HCT116 (cell line): ENCODE results near the gene ZFHX3. TPM values are rescaled to one million over a fixed set of nuclear protein-coding genes. Genes with fewer than 3 reads are reported as not detected.

ENCODE experiments used
- ATAC-seq: fragments of 200-7000 bp; cut with Tn5 transposase; 2 replicates; pipeline ENCODE4 v1.9.1; 2020; ENCODE audit warnings: mild to moderate bottlenecking, moderate library complexity
- BruUV-seq: library from RNA; stranded (reverse); fragments of 400-500 nt; replicated peaks from 2 replicates; lab custom pipeline; 2021; lab: Mats Ljungman, UMichigan
- CTCF ChIA-PET: fragments of 300-600 bp; sonication (Branson Sonifier 250); formaldehyde crosslinking; loops from one replicate; lab custom pipeline; 2021; ENCODE audit warnings: antibody characterized with exemption; lab: Charles Lee
- POLR2A ChIA-PET: fragments of 300-600, 350-600 bp; sonication (Branson Sonifier 250); formaldehyde crosslinking; loops from one replicate; lab custom pipeline; 2021; ENCODE audit warnings: antibody characterized with exemption; lab: Charles Lee
- RAD21 ChIA-PET, 2 experiments: fragments of 300-600 bp; sonication (Branson Sonifier 250); formaldehyde crosslinking; loops; one replicate each; lab custom pipeline; 2023; ENCODE audit warnings: low total read pairs in 2 of 2; ENCODE audit not compliant: uncharacterized antibody in 2 of 2, unreplicated experiment in 2 of 2, low non-redundant PET in 1 of 2; lab: Charles Lee
- DNase-seq: peaks from one replicate; pipeline ENCODE4 v3.0.0-alpha.2; 2010; ENCODE audit warnings: low read depth, low spot score
- H2AFZ ChIP-seq: fragments of 200-600 bp; shearing (Covaris generic), sonication (generic); 2 replicates; pipeline ENCODE4 v1.6.1; 2017; ENCODE audit warnings: low read depth, mixed run types, mixed read lengths, antibody characterized with exemption, low read length; ENCODE audit not compliant: poor library complexity, severe bottlenecking
- H3K27ac ChIP-seq: 2 replicates; pipeline ENCODE4 v1.5.1; 2012; ENCODE audit warnings: low read depth, low read length
- H3K27me3 ChIP-seq: fragments of 200-600 bp; sonication (generic); 2 replicates; pipeline ENCODE4 v1.6.1; 2016; ENCODE audit warnings: mixed run types, low read length, mixed read lengths; ENCODE audit not compliant: insufficient read depth
- H3K36me3 ChIP-seq, 2 experiments: fragments of 200-500 bp in 1 of 2; fragments of 200-600 bp in 1 of 2; sonication (Bioruptor generic) in 1 of 2; sonication (generic) in 1 of 2; 2 replicates each; pipeline versions ENCODE4 v1.5.1 to v1.6.1; 2014 to 2016; ENCODE audit warnings: low read length in 2 of 2, inconsistent platforms in 1 of 2, mixed read lengths in 1 of 2, mixed run types in 1 of 2; ENCODE audit not compliant: insufficient read depth in 2 of 2, control insufficient read depth in 1 of 2
- H3K4me1 ChIP-seq, 2 experiments: fragments of 200-600 bp in 1 of 2; sonication (generic) in 1 of 2; 2 replicates each; pipeline versions ENCODE4 v1.5.1 to v1.6.1; 2012 to 2017; ENCODE audit warnings: low read length in 2 of 2, inconsistent platforms in 1 of 2, mild to moderate bottlenecking in 1 of 2, mixed read lengths in 1 of 2, mixed run types in 1 of 2, moderate library complexity in 1 of 2; ENCODE audit not compliant: insufficient read depth in 2 of 2, control insufficient read depth in 1 of 2
- H3K4me2 ChIP-seq: fragments of 200-600 bp; sonication (generic); 2 replicates; pipeline ENCODE4 v1.6.1; 2017; ENCODE audit warnings: mixed run types, low read length, mixed read lengths
- H3K4me3 ChIP-seq, 2 experiments: fragments of 200-600 bp in 1 of 2; sonication (generic) in 1 of 2; replicated peaks in 1 of 2; 2 replicates each; pipeline ENCODE4 v1.5.1; 2011 to 2016; ENCODE audit warnings: low read length in 2 of 2, control low read depth in 1 of 2, low read depth in 1 of 2, mild to moderate bottlenecking in 1 of 2, mixed read lengths in 1 of 2, mixed run types in 1 of 2
- H3K79me2 ChIP-seq: fragments of 200-600 bp; sonication (generic); 2 replicates; pipeline ENCODE4 v1.6.1; 2017; ENCODE audit warnings: mild to moderate bottlenecking, mixed run types, low read length, moderate library complexity, mixed read lengths; ENCODE audit not compliant: insufficient read depth
- H3K9ac ChIP-seq: fragments of 200-600 bp; sonication (generic); 2 replicates; pipeline ENCODE4 v1.6.1; 2016; ENCODE audit warnings: low read length, mixed read lengths
- H3K9me2 ChIP-seq: fragments of 200-600 bp; sonication (generic), shearing (Covaris generic); 2 replicates; pipeline ENCODE4 v1.6.1; 2017; ENCODE audit warnings: mixed run types, mild to moderate bottlenecking, moderate library complexity; ENCODE audit not compliant: insufficient read depth
- H3K9me3 ChIP-seq, 2 experiments: fragments of 200-500 bp in 1 of 2; fragments of 200-600 bp in 1 of 2; sonication (Bioruptor generic) in 1 of 2; sonication (generic) in 1 of 2; 2 replicates each; pipeline ENCODE4 v1.6.1; 2014 to 2017; ENCODE audit warnings: low read length in 2 of 2, mixed read lengths in 2 of 2, inconsistent platforms in 1 of 2, low read depth in 1 of 2, mild to moderate bottlenecking in 1 of 2, mixed run types in 1 of 2, moderate library complexity in 1 of 2; ENCODE audit not compliant: control insufficient read depth in 1 of 2, insufficient read depth in 1 of 2
- H4K20me1 ChIP-seq: fragments of 200-600 bp; sonication (generic), shearing (Covaris generic); 2 replicates; pipeline ENCODE4 v1.6.1; 2017; ENCODE audit warnings: mixed run types, mild to moderate bottlenecking, moderate library complexity; ENCODE audit not compliant: insufficient read depth
- ATF3 ChIP-seq: IDR thresholded peaks from 2 replicates; pipeline ENCODE4 v1.6.1; 2012
- CEBPB ChIP-seq: IDR thresholded peaks from 2 replicates; pipeline ENCODE4 v1.6.1; 2012; ENCODE audit warnings: low read depth
- EZH2 ChIP-seq: fragments of 200-600 bp; sonication (generic); IDR thresholded peaks from 2 replicates; pipeline ENCODE4 v1.6.1; 2017; ENCODE audit warnings: antibody characterized with exemption, mixed run types
- EZH2phosphoT487 ChIP-seq: fragments of 200-600 bp; IDR thresholded peaks from 2 replicates; pipeline ENCODE4 v1.6.1; 2018; ENCODE audit warnings: antibody characterized with exemption, borderline replicate concordance
- FOSL1 ChIP-seq: IDR thresholded peaks from 2 replicates; pipeline ENCODE4 v1.6.1; 2012; ENCODE audit warnings: low read depth
- POLR2A ChIP-seq: IDR thresholded peaks from 2 replicates; pipeline ENCODE4 v1.7.0; 2011; ENCODE audit warnings: borderline replicate concordance; ENCODE audit not compliant: insufficient read depth, insufficient read length; ENCODE audit errors: extremely low read depth
- POLR2AphosphoS5 ChIP-seq: IDR thresholded peaks from 2 replicates; pipeline ENCODE4 v1.6.1; 2011; ENCODE audit warnings: mild to moderate bottlenecking, low read depth, low read length, moderate library complexity
- RAD21 ChIP-seq: IDR thresholded peaks from 2 replicates; pipeline ENCODE4 v1.6.1; 2012; ENCODE audit warnings: low read depth, mild to moderate bottlenecking
- TCF7L2 ChIP-seq: IDR thresholded peaks from 2 replicates; pipeline ENCODE4 v1.7.0; 2011; ENCODE audit warnings: borderline replicate concordance, inconsistent platforms; ENCODE audit not compliant: insufficient read depth, insufficient read length; ENCODE audit errors: extremely low read depth
- ZNF274 ChIP-seq: fragments of 200-500 bp; sonication (Bioruptor generic); IDR thresholded peaks from 2 replicates; pipeline ENCODE4 v1.6.1; 2014; ENCODE audit warnings: mild to moderate bottlenecking, low read depth, low read length, inconsistent platforms
- intact Hi-C: fragments of 100-400 bp; cut with micrococcal nuclease; formaldehyde crosslinking; loops from 2 replicates; pipeline ENCODE4 v1.10.0; 2022
- total RNA-seq: library from RNA; stranded (reverse); gene quantifications from one replicate; pipeline ENCODE4 v1.2.1, GENCODE V29; 2021; ENCODE audit not compliant: unreplicated experiment
- TF ChIP-seq, protein P1 (sequence below): IDR thresholded peaks from 2 replicates; pipeline ENCODE4 v1.6.1; 2012
- TF ChIP-seq, protein P2 (sequence below): IDR thresholded peaks from 2 replicates; pipeline ENCODE4 v1.6.1; 2011; ENCODE audit warnings: mild to moderate bottlenecking, low read length, moderate library complexity; ENCODE audit not compliant: insufficient replicate concordance; ENCODE audit errors: extremely low read depth

The ZFHX3 gene
- total RNA-seq, 1 experiment from 2014 or later = 6.3 TPM

GRCh38 chr16:72873044-72873443, 174.9 kb downstream of the ZFHX3 start:
- ChIA-PET POLR2A (no interaction called here), RAD21 (no interaction called here), CTCF (no interaction called here)
- H3K4me1 ChIP-seq = peaks cover 30% of the 10 kb centered on the region in 2 experiments
- no peaks in the 10 kb centered on the region for H4K20me1 ChIP-seq
- no peaks in the 10 kb centered on the region for H3K79me2 ChIP-seq
- no peak overlapping the region for H3K27ac ChIP-seq
- H3K27me3 ChIP-seq = no peaks in the 10 kb centered on the region
- H2AFZ ChIP-seq = no peak overlapping the region
- no peak overlapping the region for H3K4me3 ChIP-seq
- H3K4me2 ChIP-seq = no peak overlapping the region
- TF ChIP-seq POLR2A (no peak), RAD21 (no peak), EZH2phosphoT487 (no peak)
- no peaks in the 10 kb centered on the region for H3K36me3 ChIP-seq
- intact Hi-C loops = no loop called here
- DNase-seq (no peak), ATAC-seq (no peak)
- H3K9me2 ChIP-seq = no peaks in the 10 kb centered on the region
- no TSS peak for BruUV-seq
- H3K9me3 ChIP-seq = no peaks in the 10 kb centered on the region
- no peak overlapping the region for H3K9ac ChIP-seq

GRCh38 chr16:72865835-72866234, 182.1 kb downstream of the ZFHX3 start:
- no peaks in the 10 kb centered on the region for H3K9me3 ChIP-seq
- intact Hi-C loops = no loop called here
- DNase-seq = no peak
- H3K9me2 ChIP-seq = no peaks in the 10 kb centered on the region
- H4K20me1 ChIP-seq = no peaks in the 10 kb centered on the region
- POLR2A ChIA-PET = no interaction called here
- no peak for TF ChIP-seq EZH2phosphoT487
- no peak for TF ChIP-seq FOSL1
- TF ChIP-seq, protein P1, sequence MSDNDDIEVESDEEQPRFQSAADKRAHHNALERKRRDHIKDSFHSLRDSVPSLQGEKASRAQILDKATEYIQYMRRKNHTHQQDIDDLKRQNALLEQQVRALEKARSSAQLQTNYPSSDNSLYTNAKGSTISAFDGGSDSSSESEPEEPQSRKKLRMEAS = no peak
- TF ChIP-seq EZH2 = no peak
- TF ChIP-seq POLR2A = no peak
- TF ChIP-seq ZNF274 = no peak
- no peak for TF ChIP-seq ATF3
- no peak for TF ChIP-seq TCF7L2
- no peak for TF ChIP-seq RAD21
- TF ChIP-seq POLR2AphosphoS5 = no peak
- TF ChIP-seq, protein P2, sequence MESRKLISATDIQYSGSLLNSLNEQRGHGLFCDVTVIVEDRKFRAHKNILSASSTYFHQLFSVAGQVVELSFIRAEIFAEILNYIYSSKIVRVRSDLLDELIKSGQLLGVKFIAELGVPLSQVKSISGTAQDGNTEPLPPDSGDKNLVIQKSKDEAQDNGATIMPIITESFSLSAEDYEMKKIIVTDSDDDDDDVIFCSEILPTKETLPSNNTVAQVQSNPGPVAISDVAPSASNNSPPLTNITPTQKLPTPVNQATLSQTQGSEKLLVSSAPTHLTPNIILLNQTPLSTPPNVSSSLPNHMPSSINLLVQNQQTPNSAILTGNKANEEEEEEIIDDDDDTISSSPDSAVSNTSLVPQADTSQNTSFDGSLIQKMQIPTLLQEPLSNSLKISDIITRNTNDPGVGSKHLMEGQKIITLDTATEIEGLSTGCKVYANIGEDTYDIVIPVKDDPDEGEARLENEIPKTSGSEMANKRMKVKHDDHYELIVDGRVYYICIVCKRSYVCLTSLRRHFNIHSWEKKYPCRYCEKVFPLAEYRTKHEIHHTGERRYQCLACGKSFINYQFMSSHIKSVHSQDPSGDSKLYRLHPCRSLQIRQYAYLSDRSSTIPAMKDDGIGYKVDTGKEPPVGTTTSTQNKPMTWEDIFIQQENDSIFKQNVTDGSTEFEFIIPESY = no peak
- TF ChIP-seq CEBPB = no peak
- TF ChIP-seq, all 23 proteins: peak for 0
- CTCF ChIA-PET = no interaction called here
- H3K27me3 ChIP-seq = no peaks in the 10 kb centered on the region
- no peak overlapping the region for H3K4me2 ChIP-seq
- no TSS peak for BruUV-seq
- no peak overlapping the region for H3K27ac ChIP-seq
- H2AFZ ChIP-seq = no peak overlapping the region
- no peaks in the 10 kb centered on the region for H3K79me2 ChIP-seq
- no peak for ATAC-seq
- H3K9ac ChIP-seq = no peak overlapping the region
- RAD21 ChIA-PET = no interaction called here
- no peak overlapping the region for H3K4me3 ChIP-seq
- peaks cover 0 to 1% of the 10 kb centered on the region in 2 experiments; a peak in 1 of 4 replicates for H3K4me1 ChIP-seq
- no peaks in the 10 kb centered on the region for H3K36me3 ChIP-seq
